ENCODE data around the gene PDE9A.

Gene PDE9A

GRCh38 chr21:42662430-42663199 is 9.2 kb downstream of the PDE9A start:
- Histone ChIP-seq H4K20me1 (peaks cover 0 to 77% (median 52%) of the 10 kb centered on the region in 11 experiments; a peak in 20 of 22 replicates), H3K9me3 (replicated peaks in 1 of 11) (peaks cover 0 to 13% (median 0%) of the 10 kb centered on the region in 11 experiments; a peak in 4 of 22 replicates), H3K4me2 (peak overlapping the region in 8 of 11 experiments; percentile 7 to 76 (median 63); a peak in 15 of 22 replicates), H3K27ac (no peak overlapping the region), H3K4me3 (no peak overlapping the region), H3K36me3 (no peaks in the 10 kb centered on the region), H3K9ac (no peak overlapping the region), H3K27me3 (peaks cover 81 to 100% (median 99%) of the 10 kb centered on the region in 11 experiments), H3K4me1 (peaks cover 22 to 89% (median 83%) of the 10 kb centered on the region in 10 experiments)
- no peak for TF ChIP-seq Cebpa-rat (IDR thresholded peaks at IDR 0.05)

DNA sequence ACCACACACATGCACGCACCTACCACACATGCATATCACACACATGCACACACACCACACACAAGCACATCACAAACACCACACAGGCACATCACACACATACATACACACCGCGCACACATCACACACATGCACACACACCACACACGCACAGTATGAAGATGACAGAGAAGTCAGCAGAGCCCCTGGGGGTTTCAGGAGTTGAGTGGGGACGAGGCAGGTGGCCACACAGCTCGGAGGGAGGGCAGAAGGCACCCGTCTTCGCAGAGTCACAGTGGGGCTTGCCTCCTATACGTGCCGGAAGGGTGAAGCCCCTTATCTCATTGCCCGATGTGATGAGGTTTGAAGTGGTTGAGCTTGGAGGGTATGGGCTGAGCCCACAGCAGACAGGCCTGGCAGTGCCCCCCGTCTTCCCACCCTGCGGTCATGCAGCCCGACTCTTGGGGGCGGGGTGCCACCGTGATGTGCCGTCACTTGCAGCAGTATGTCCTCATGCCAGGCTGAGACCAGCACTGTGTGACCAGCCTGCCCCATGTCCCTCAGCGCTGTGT is 9.9 kb downstream of the PDE9A start:
- no peak overlapping the region for H3K9ac ChIP-seq
- H3K36me3 ChIP-seq, result no peaks in the 10 kb centered on the region
- TF ChIP-seq Cebpa-rat (IDR thresholded peaks at IDR 0.05), result no peak
- H3K4me2 ChIP-seq, result peak overlapping the region in 8 of 11 experiments; percentile 31 to 76 (median 63); a peak in 14 of 22 replicates
- H3K9me3 ChIP-seq (replicated peaks in 1 of 11), result peaks cover 0 to 13% (median 0%) of the 10 kb centered on the region in 11 experiments; a peak in 4 of 22 replicates
- no peak overlapping the region for H3K27ac ChIP-seq
- H3K4me3 ChIP-seq, result no peak overlapping the region; a peak in 1 of 20 replicates
- peaks cover 81 to 100% (median 99%) of the 10 kb centered on the region in 11 experiments for H3K27me3 ChIP-seq
- peaks cover 28 to 89% (median 83%) of the 10 kb centered on the region in 10 experiments for H3K4me1 ChIP-seq
- H4K20me1 ChIP-seq, result peaks cover 0 to 77% (median 49%) of the 10 kb centered on the region in 11 experiments; a peak in 19 of 22 replicates

DNA sequence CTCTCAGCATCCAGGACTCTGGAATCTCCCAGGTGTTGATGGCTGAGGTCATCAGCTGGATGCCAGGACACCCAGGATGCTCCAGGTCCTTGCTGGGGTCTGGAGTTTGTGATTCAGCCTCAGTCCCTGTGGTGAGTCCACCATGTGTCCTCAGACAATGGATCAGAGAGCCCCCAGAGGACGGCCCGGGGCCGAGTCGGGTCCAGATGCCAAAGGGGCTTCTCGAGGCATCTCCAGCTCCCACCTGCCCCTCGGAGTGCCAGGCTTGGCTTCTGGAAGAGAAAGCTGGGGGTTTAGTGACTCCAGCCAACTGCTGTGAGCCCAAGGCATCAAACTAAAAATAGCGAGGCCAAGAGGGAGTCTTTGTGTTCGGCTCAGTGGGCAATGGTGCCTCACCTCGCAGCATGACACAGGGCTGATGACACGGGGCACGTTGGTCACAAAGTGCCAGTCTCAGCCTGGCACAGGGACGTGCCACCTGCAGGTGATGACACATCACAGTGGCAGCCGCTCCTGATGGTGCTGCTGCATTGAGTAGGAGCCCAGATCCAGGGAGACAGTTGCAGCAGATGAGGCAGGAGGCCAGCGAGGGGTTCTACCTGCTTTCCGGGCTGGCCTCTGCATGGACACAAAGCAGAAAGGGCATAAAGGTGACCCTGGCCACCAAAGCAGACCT is 10.6 kb downstream of the PDE9A start:
- H3K9ac ChIP-seq, result no peak overlapping the region
- peaks cover 35 to 89% (median 83%) of the 10 kb centered on the region in 10 experiments for H3K4me1 ChIP-seq
- H3K4me2 ChIP-seq, result peak overlapping the region in 8 of 11 experiments; percentile 31 to 76 (median 63); a peak in 14 of 22 replicates
- no peak overlapping the region; a peak in 1 of 20 replicates for H3K4me3 ChIP-seq
- no peaks in the 10 kb centered on the region for H3K36me3 ChIP-seq
- H3K27me3 ChIP-seq, result peaks cover 81 to 100% (median 99%) of the 10 kb centered on the region in 11 experiments
- no peak for TF ChIP-seq Cebpa-rat (IDR thresholded peaks at IDR 0.05)
- H3K9me3 ChIP-seq (replicated peaks in 1 of 11), result peaks cover 0 to 13% (median 0%) of the 10 kb centered on the region in 11 experiments; a peak in 4 of 22 replicates
- peaks cover 0 to 77% (median 49%) of the 10 kb centered on the region in 11 experiments; a peak in 19 of 22 replicates for H4K20me1 ChIP-seq
- H3K27ac ChIP-seq, result no peak overlapping the region

GRCh38 chr21:42664614-42665013 is 11.2 kb downstream of the PDE9A start:
- H3K36me3 ChIP-seq, result no peaks in the 10 kb centered on the region
- H3K9me3 ChIP-seq (replicated peaks in 1 of 11), result peaks cover 0 to 13% (median 0%) of the 10 kb centered on the region in 11 experiments; a peak in 4 of 22 replicates
- H3K9ac ChIP-seq, result no peak overlapping the region
- H3K27ac ChIP-seq, result no peak overlapping the region
- H4K20me1 ChIP-seq, result peaks cover 0 to 77% (median 49%) of the 10 kb centered on the region in 11 experiments; a peak in 19 of 22 replicates
- H3K4me1 ChIP-seq, result peaks cover 30 to 89% (median 83%) of the 10 kb centered on the region in 10 experiments
- TF ChIP-seq Cebpa-rat (IDR thresholded peaks at IDR 0.05), result no peak
- no peak overlapping the region for H3K4me3 ChIP-seq
- peak overlapping the region in 5 of 11 experiments; percentile 11 to 66 (median 45); a peak in 9 of 22 replicates for H3K4me2 ChIP-seq
- peaks cover 81 to 100% (median 99%) of the 10 kb centered on the region in 11 experiments for H3K27me3 ChIP-seq

DNA sequence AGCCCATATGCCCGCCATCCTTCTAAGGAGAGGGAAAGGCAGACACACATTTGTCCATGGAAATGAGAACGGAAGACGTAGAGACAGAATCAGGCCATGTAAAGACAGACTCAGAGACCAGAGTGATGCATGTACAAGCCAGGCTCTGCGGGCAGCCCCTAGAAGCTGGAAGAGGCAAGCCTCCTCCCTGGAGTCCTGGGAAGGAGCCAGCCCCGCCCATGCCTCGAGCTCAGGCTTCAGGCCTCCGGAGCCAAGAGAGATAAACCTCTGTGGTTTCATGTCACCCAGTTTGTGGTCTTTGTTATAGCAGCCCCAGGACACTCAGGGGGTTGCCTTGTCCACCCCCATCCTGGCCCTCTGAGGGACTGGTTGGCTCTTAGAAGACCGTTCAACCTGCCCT is 11.6 kb downstream of the PDE9A start:
- H3K9ac ChIP-seq, result no peak overlapping the region

DNA sequence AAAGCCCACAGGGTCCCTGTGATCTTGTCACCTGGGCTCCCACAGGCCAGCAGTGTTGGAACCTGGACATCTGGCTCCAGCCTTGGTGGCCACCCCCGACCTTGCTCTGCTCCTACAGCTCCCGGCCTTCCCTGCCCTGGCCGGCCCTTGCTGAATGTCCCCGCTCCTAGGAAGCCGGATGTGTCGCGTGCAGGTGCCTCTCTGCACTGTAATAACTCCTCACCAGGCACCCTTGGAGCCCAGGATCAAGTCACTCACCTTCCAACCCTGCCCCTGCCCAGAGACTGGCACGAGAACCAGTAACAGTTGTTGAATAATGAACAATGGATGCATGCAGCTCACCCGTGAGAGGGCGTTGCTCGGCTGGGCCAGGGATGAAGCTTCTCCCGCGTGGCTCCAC is 12.1 kb downstream of the PDE9A start:
- peaks cover 0 to 13% (median 0%) of the 10 kb centered on the region in 11 experiments; a peak in 4 of 22 replicates for H3K9me3 ChIP-seq (replicated peaks in 1 of 11)
- H3K4me3 ChIP-seq, result no peak overlapping the region
- H4K20me1 ChIP-seq, result peaks cover 0 to 73% (median 44%) of the 10 kb centered on the region in 11 experiments; a peak in 18 of 22 replicates
- no peak overlapping the region for H3K27ac ChIP-seq
- H3K27me3 ChIP-seq, result peaks cover 81 to 100% (median 99%) of the 10 kb centered on the region in 11 experiments
- H3K9ac ChIP-seq, result no peak overlapping the region
- no peaks in the 10 kb centered on the region for H3K36me3 ChIP-seq
- no peak for TF ChIP-seq Cebpa-rat (IDR thresholded peaks at IDR 0.05)
- peak overlapping the region in 7 of 11 experiments; percentile 11 to 54 (median 31); a peak in 13 of 22 replicates for H3K4me2 ChIP-seq
- peaks cover 23 to 89% (median 83%) of the 10 kb centered on the region in 10 experiments; a peak in 19 of 20 replicates for H3K4me1 ChIP-seq

More for the DNA sequence above, 11.6 kb downstream of the PDE9A start:
- peaks cover 81 to 100% (median 99%) of the 10 kb centered on the region in 11 experiments for H3K27me3 ChIP-seq
- H3K9me3 ChIP-seq (replicated peaks in 1 of 11), result peaks cover 0 to 13% (median 0%) of the 10 kb centered on the region in 11 experiments; a peak in 4 of 22 replicates
- no peaks in the 10 kb centered on the region for H3K36me3 ChIP-seq
- peaks cover 0 to 76% (median 48%) of the 10 kb centered on the region in 11 experiments; a peak in 19 of 22 replicates for H4K20me1 ChIP-seq
- H3K4me1 ChIP-seq, result peaks cover 26 to 89% (median 83%) of the 10 kb centered on the region in 10 experiments; a peak in 19 of 20 replicates
- H3K27ac ChIP-seq, result no peak overlapping the region
- no peak overlapping the region for H3K4me3 ChIP-seq
- no peak for TF ChIP-seq Cebpa-rat (IDR thresholded peaks at IDR 0.05)
- H3K4me2 ChIP-seq, result peak overlapping the region in 7 of 11 experiments; percentile 11 to 54 (median 31); a peak in 13 of 22 replicates

GRCh38 chr21:42666023-42666747 is 12.8 kb downstream of the PDE9A start:
- Histone ChIP-seq H3K4me2 (peak overlapping the region in 4 of 11 experiments; percentile 11 to 54 (median 44); a peak in 5 of 22 replicates), H3K27me3 (peaks cover 77 to 100% (median 99%) of the 10 kb centered on the region in 11 experiments), H3K4me3 (no peak overlapping the region), H3K27ac (no peak overlapping the region), H3K4me1 (peaks cover 29 to 90% (median 85%) of the 10 kb centered on the region in 10 experiments), H3K9ac (no peak overlapping the region), H3K36me3 (no peaks in the 10 kb centered on the region), H4K20me1 (peaks cover 0 to 75% (median 44%) of the 10 kb centered on the region in 11 experiments; a peak in 17 of 22 replicates), H3K9me3 (replicated peaks in 1 of 11) (peaks cover 0 to 13% (median 0%) of the 10 kb centered on the region in 11 experiments; a peak in 4 of 22 replicates)
- TF ChIP-seq Cebpa-rat (IDR thresholded peaks at IDR 0.05), result no peak

Measured in BLaER1 treated with 17β-estradiol and CSF1 and Interleukin-3, amounts not matched to agents 10 nM and 100 nM (cell line).